IPS DF 4.7 (cell line): Measurements from ENCODE around the gene EDA.
"Not testable (repeated sequence)": the region's sequence is repeated elsewhere in the genome, so short reads cannot be mapped to it uniquely, and the experiment has no call there.

Experiments
- DNase-seq: peaks from one replicate; pipeline ENCODE4 v3.0.0-alpha.2; 2013; ENCODE audit warnings: low spot score; ENCODE audit errors: extremely low read depth

Gene EDA

GRCh38 chrX:69948276-69948797, 332.4 kb downstream of the EDA start:
- no peak for DNase-seq

- no peak for DNase-seq
Observed at GRCh38 chrX:69951753-69952152, 335.8 kb downstream of the EDA start.

GRCh38 chrX:69959712-69960111, 343.8 kb downstream of the EDA start:
- no peak for DNase-seq

- DNase-seq: no peak
Observed at GRCh38 chrX:69961365-69962072, 345.6 kb downstream of the EDA start.

- no peak for DNase-seq
Observed at GRCh38 chrX:69968950-69969349, 353.0 kb downstream of the EDA start.

- DNase-seq: no peak
Observed at GRCh38 chrX:69969460-69969859, 353.5 kb downstream of the EDA start.

GRCh38 chrX:69987691-69988090, 371.8 kb downstream of the EDA start:
- DNase-seq: no peak

- DNase-seq: no peak
Observed at GRCh38 chrX:69988955-69989394, 373.1 kb downstream of the EDA start.

- no peak for DNase-seq
Observed at GRCh38 chrX:69991685-69992084, 375.8 kb downstream of the EDA start.

- no peak for DNase-seq
Observed at GRCh38 chrX:69993494-69993893, 377.6 kb downstream of the EDA start.

- DNase-seq: no peak
Observed at GRCh38 chrX:69995362-69996112, 379.6 kb downstream of the EDA start.

GRCh38 chrX:69996113-69996468, 380.2 kb downstream of the EDA start:
- DNase-seq: no peak

- not testable (repeated sequence) for DNase-seq
Observed at GRCh38 chrX:69998299-69998698, 382.4 kb downstream of the EDA start.

GRCh38 chrX:70001269-70001668, 385.4 kb downstream of the EDA start:
- no peak for DNase-seq

- no peak for DNase-seq
Observed at GRCh38 chrX:70001708-70002341, 385.9 kb downstream of the EDA start.

GRCh38 chrX:70007946-70008345, 392.0 kb downstream of the EDA start:
- no peak for DNase-seq

GRCh38 chrX:70009049-70009448, 393.1 kb downstream of the EDA start:
- DNase-seq: no peak

- no peak for DNase-seq
Observed at GRCh38 chrX:70009970-70010369, 394.1 kb downstream of the EDA start.

GRCh38 chrX:70012756-70013155, 396.8 kb downstream of the EDA start:
- no peak for DNase-seq

GRCh38 chrX:70013466-70014381, 397.8 kb downstream of the EDA start:
- DNase-seq: no peak

- DNase-seq: no peak
Observed at GRCh38 chrX:70016513-70016912, 400.6 kb downstream of the EDA start.
